SK-N-SH (cell line): Measurements from ENCODE around the gene CCDC30. TPM values are rescaled to one million over a fixed set of nuclear protein-coding genes. Genes with fewer than 3 reads are reported as not detected.

ENCODE experiments used
- CTCF ChIA-PET: fragments of 300-600, 350-600 bp; formaldehyde crosslinking; extraction: SDS; loops from one replicate; lab custom pipeline; 2021; lab: Yijun Ruan, JAX
- POLR2A ChIA-PET: fragments of 350-600 bp; sonication (Branson Sonifier 250); formaldehyde crosslinking; extraction: SDS; loops from one replicate; lab custom pipeline; 2020; ENCODE audit warnings: antibody characterized with exemption, inconsistent platforms; lab: Yijun Ruan, JAX
- DNase-seq: peaks from one replicate; pipeline ENCODE4 v3.0.0; 2012
- H2AFZ ChIP-seq: fragments of 200-600 bp; sonication (generic); 2 replicates; pipeline ENCODE4 v1.8.1; 2016; ENCODE audit warnings: antibody characterized with exemption, mild to moderate bottlenecking, low read depth
- H3F3A ChIP-seq: fragments of 200-600 bp; sonication (generic); replicated peaks from 2 replicates; pipeline ENCODE3; 2016; ENCODE audit warnings: antibody characterized with exemption, mild to moderate bottlenecking; ENCODE audit not compliant: insufficient read depth
- H3K27ac ChIP-seq, 2 experiments: fragments of 200-500 bp in 1 of 2; fragments of 200-600 bp in 1 of 2; sonication (Bioruptor generic) in 1 of 2; sonication (generic), shearing (Covaris generic) in 1 of 2; 2 replicates each; pipeline versions ENCODE4 v1.5.1 to v1.6.1; 2014 to 2016; ENCODE audit warnings: low read depth in 2 of 2, inconsistent platforms in 1 of 2, low read length in 1 of 2, mild to moderate bottlenecking in 1 of 2, mixed read lengths in 1 of 2
- H3K27me3 ChIP-seq: fragments of 200-600 bp; sonication (generic), shearing (Covaris generic); 2 replicates; pipeline ENCODE4 v1.6.1; 2016; ENCODE audit warnings: mixed run types; ENCODE audit not compliant: insufficient read depth
- H3K36me3 ChIP-seq, 2 experiments: fragments of 200-500 bp in 1 of 2; fragments of 200-600 bp in 1 of 2; sonication (Bioruptor generic) in 1 of 2; sonication (generic) in 1 of 2; replicated peaks in 1 of 2; 2 replicates each; pipeline versions ENCODE3 to v1.5.1; 2014 to 2016; ENCODE audit warnings: low read length in 1 of 2, mild to moderate bottlenecking in 1 of 2; ENCODE audit not compliant: insufficient read depth in 2 of 2, control insufficient read depth in 1 of 2
- H3K4me1 ChIP-seq, 2 experiments: fragments of 200-500 bp in 1 of 2; fragments of 200-600 bp in 1 of 2; sonication (Bioruptor generic) in 1 of 2; sonication (generic), shearing (Covaris generic) in 1 of 2; 2 replicates each; pipeline versions ENCODE4 v1.5.1 to v1.6.1; 2014 to 2016; ENCODE audit warnings: low read depth in 1 of 2, low read length in 1 of 2, mixed run types in 1 of 2; ENCODE audit not compliant: insufficient read depth in 2 of 2, control insufficient read depth in 1 of 2
- H3K4me2 ChIP-seq: fragments of 200-600 bp; sonication (generic), shearing (Covaris generic); 2 replicates; pipeline ENCODE4 v1.6.1; 2017; ENCODE audit warnings: mixed run types
- H3K4me3 ChIP-seq, 2 experiments: fragments of 200-500 bp in 1 of 2; fragments of 200-600 bp in 1 of 2; sonication (Bioruptor generic) in 1 of 2; sonication (generic), shearing (Covaris generic) in 1 of 2; 2 replicates each; pipeline versions ENCODE4 v1.5.1 to v1.8.1; 2014 to 2016; ENCODE audit warnings: low read depth in 2 of 2, inconsistent platforms in 1 of 2, low read length in 1 of 2, mild to moderate bottlenecking in 1 of 2, mixed read lengths in 1 of 2, moderate library complexity in 1 of 2
- H3K79me2 ChIP-seq: fragments of 200-600 bp; sonication (generic); 2 replicates; pipeline ENCODE4 v1.8.1; 2017; ENCODE audit warnings: mild to moderate bottlenecking; ENCODE audit not compliant: insufficient read depth
- H3K9ac ChIP-seq: fragments of 200-600 bp; sonication (generic); 2 replicates; pipeline ENCODE4 v1.6.1; 2017; ENCODE audit warnings: mixed run types
- H3K9me2 ChIP-seq: fragments of 200-600 bp; sonication (generic); 2 replicates; pipeline ENCODE4 v1.6.1; 2017; ENCODE audit warnings: mixed run types
- H3K9me3 ChIP-seq: fragments of 200-600 bp; sonication (generic); 2 replicates; pipeline ENCODE4 v1.6.1; 2017; ENCODE audit warnings: mixed run types, mild to moderate bottlenecking, moderate library complexity
- H4K20me1 ChIP-seq: fragments of 200-600 bp; sonication (generic); 2 replicates; pipeline ENCODE4 v1.6.1; 2017; ENCODE audit warnings: mild to moderate bottlenecking, mixed run types; ENCODE audit not compliant: insufficient read depth
- CTCF ChIP-seq: fragments of 200-600 bp; sonication (generic); IDR thresholded peaks from 2 replicates; pipeline ENCODE4 v1.6.1; 2017; ENCODE audit warnings: antibody characterized with exemption, mild to moderate bottlenecking, moderate library complexity
- ELF1 ChIP-seq: IDR thresholded peaks from 2 replicates; pipeline ENCODE4 v1.4.0; 2012
- EP300 ChIP-seq, 2 experiments: IDR thresholded peaks; 2 replicates each; pipeline versions ENCODE4 v1.4.0 to v1.6.1; 2012; ENCODE audit warnings: borderline replicate concordance in 1 of 2, low read depth in 1 of 2, low read length in 1 of 2
- FOSL2 ChIP-seq: IDR thresholded peaks from 2 replicates; pipeline ENCODE4 v1.4.0; 2012; ENCODE audit warnings: low read depth, mild to moderate bottlenecking, moderate library complexity, borderline replicate concordance
- FOXJ3 ChIP-seq: sonication (generic); formaldehyde crosslinking; IDR thresholded peaks from 2 replicates; pipeline ENCODE4 v1.5.1; 2020; ENCODE audit warnings: mild to moderate bottlenecking, missing genetic modification reagents
- FOXM1 ChIP-seq: IDR thresholded peaks from 2 replicates; pipeline ENCODE4 v1.4.0; 2012; ENCODE audit warnings: low read depth, mild to moderate bottlenecking
- GABPA ChIP-seq: IDR thresholded peaks from 2 replicates; pipeline ENCODE4 v1.4.0; 2012; ENCODE audit warnings: low read depth, mild to moderate bottlenecking
- GATA2 ChIP-seq: sonication (generic); formaldehyde crosslinking; IDR thresholded peaks from 2 replicates; pipeline ENCODE4 v1.5.0; 2020; ENCODE audit warnings: mild to moderate bottlenecking, missing genetic modification reagents
- IRF3 ChIP-seq: fragments of 150-350 bp; IDR thresholded peaks from 2 replicates; pipeline ENCODE4 v1.6.1; 2016; ENCODE audit warnings: mild to moderate bottlenecking, low read depth, low read length
- MXI1 ChIP-seq: IDR thresholded peaks from 2 replicates; pipeline ENCODE4 v1.6.1; 2012; ENCODE audit warnings: mild to moderate bottlenecking, low read depth, low read length, improper control_type of control experiment
- POLR2AphosphoS5 ChIP-seq: IDR thresholded peaks from 2 replicates; pipeline ENCODE4 v1.6.1; 2012; ENCODE audit warnings: low read depth, low read length
- RAD21 ChIP-seq: IDR thresholded peaks from 2 replicates; pipeline ENCODE4 v1.6.1; 2012; ENCODE audit warnings: mild to moderate bottlenecking, low read length
- RCOR1 ChIP-seq: fragments of 150-350 bp; IDR thresholded peaks from 2 replicates; pipeline ENCODE4 v1.6.1; 2017; ENCODE audit warnings: antibody characterized with exemption, low read length
- RFX5 ChIP-seq: IDR thresholded peaks from 2 replicates; pipeline ENCODE4 v1.6.1; 2012; ENCODE audit warnings: mild to moderate bottlenecking, improper control_type of control experiment, low read length
- SMC3 ChIP-seq: IDR thresholded peaks from 2 replicates; pipeline ENCODE4 v1.6.1; 2012; ENCODE audit warnings: low read depth, low read length, improper control_type of control experiment
- USF1 ChIP-seq: IDR thresholded peaks from 2 replicates; pipeline ENCODE4 v1.4.0; 2012; ENCODE audit warnings: low read depth, borderline replicate concordance
- ZBTB33 ChIP-seq: IDR thresholded peaks from 2 replicates; pipeline ENCODE4 v1.4.0; 2012; ENCODE audit warnings: low read depth, borderline replicate concordance
- WGBS: methylation state at CpG from one replicate; pipeline ENCODE4 v1.1.6; 2017; ENCODE audit warnings: low lambda C conversion rate; 5-methylcytosine and 5-hydroxymethylcytosine counted together
- polyA plus RNA-seq, 3 experiments: library from polyadenylated mRNA; depleted of rRNA; stranded (reverse); fragments of >200 nt; gene quantifications; 2 replicates each; pipeline ENCODE4 v1.2.3, GENCODE V29; 2012
- TF ChIP-seq, protein P1 (sequence below): fragments of 150-350 bp; IDR thresholded peaks from 2 replicates; pipeline ENCODE4 v1.6.1; 2017; ENCODE audit warnings: antibody characterized with exemption, low read length, low read depth, borderline replicate concordance
- TF ChIP-seq, protein P2 (sequence below): IDR thresholded peaks from 2 replicates; pipeline ENCODE4 v1.4.0; 2012; ENCODE audit warnings: low read depth

Gene CCDC30
- polyA plus RNA-seq, 1 of the 3 experiments (the other 2 are of a cell fraction), result 0.94 TPM

- TF ChIP-seq, protein P1, sequence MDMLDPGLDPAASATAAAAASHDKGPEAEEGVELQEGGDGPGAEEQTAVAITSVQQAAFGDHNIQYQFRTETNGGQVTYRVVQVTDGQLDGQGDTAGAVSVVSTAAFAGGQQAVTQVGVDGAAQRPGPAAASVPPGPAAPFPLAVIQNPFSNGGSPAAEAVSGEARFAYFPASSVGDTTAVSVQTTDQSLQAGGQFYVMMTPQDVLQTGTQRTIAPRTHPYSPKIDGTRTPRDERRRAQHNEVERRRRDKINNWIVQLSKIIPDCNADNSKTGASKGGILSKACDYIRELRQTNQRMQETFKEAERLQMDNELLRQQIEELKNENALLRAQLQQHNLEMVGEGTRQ, result no peak
- TF ChIP-seq GATA2, result no peak
- TF ChIP-seq, protein P2, sequence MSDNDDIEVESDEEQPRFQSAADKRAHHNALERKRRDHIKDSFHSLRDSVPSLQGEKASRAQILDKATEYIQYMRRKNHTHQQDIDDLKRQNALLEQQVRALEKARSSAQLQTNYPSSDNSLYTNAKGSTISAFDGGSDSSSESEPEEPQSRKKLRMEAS, result no peak
- TF ChIP-seq MXI1, result no peak
- TF ChIP-seq USF1, result no peak
- no peak for TF ChIP-seq CTCF
- no peak for TF ChIP-seq GABPA
- TF ChIP-seq FOXM1, result no peak
- TF ChIP-seq, all 33 proteins: peak for 0
These were observed 183.0 kb downstream of the CCDC30 start (continued) for GRCh38 chr1:42646056-42646455.

DNA sequence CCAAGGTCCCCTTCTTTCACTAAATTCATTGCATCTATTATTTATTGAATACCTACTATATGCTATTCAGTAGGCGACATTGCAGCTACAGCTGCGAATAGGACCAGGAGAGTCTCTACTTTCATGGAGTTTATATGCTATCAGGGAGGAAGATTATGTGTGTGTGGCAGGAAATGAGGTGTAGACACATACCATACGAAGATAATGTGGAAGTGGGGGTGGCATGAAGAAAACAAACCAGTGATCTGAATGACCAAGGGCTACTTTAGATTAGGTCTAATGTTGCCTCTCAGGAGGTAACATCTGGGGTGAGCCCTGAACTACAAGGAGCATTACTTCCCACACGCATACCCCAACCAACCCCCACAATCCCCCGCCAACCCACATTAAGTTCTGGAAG, 194.1 kb downstream of the CCDC30 start:
- peaks cover 38% of the 10 kb centered on the region for H3K79me2 ChIP-seq
- no peaks in the 10 kb centered on the region for H3K9me3 ChIP-seq
- peak overlapping the region; percentile 94 for H2AFZ ChIP-seq
- H3K4me2 ChIP-seq, result peak overlapping the region; percentile 97; the same call in 1 of the 2 replicates
- H3K4me1 ChIP-seq, result peaks cover 0 to 12% of the 10 kb centered on the region in 2 experiments; a peak in 2 of 4 replicates
- no peaks in the 10 kb centered on the region for H3F3A ChIP-seq
- peak overlapping the region in 1 of 2 experiments; percentile 74; a peak in 2 of 4 replicates for H3K27ac ChIP-seq
- H3K4me3 ChIP-seq, result no peak overlapping the region
- peak; percentile 10 for DNase-seq
- ChIA-PET POLR2A (interaction anchor here (2.0 kb wide), 1 partner anchor 25 kb away, joined by 14 read pairs; the partner anchor contains the start of gene YBX1), CTCF (interaction anchor here (1.3 to 1.4 kb wide), 2 partner anchors 14 to 484 kb away, joined by 4 to 5 read pairs; no protein-coding TSS in a partner anchor)
- 91% methylated on average over 5 of the region's 5 CpGs for WGBS
- H3K9ac ChIP-seq, result no peak overlapping the region
- H3K36me3 ChIP-seq, result peaks cover 21% of the 10 kb centered on the region in 2 experiments
- H4K20me1 ChIP-seq, result no peaks in the 10 kb centered on the region
- TF ChIP-seq RCOR1 (no peak), RFX5 (no peak), IRF3 (no peak), EP300 (IDR thresholded peaks at IDR 0.05; ENCODE audit: borderline replicate concordance in 1 of 2, low read depth in 1 of 2, low read length in 1 of 2) (no peak), ZBTB33 (no peak), FOXM1 (no peak), FOSL2 (no peak), GATA2 (no peak), POLR2AphosphoS5 (no peak), FOXJ3 (CRISPR knock-in tag) (no peak), ELF1 (no peak), RAD21 (no peak), SMC3 (no peak)
- no peaks in the 10 kb centered on the region for H3K27me3 ChIP-seq
- no peaks in the 10 kb centered on the region for H3K9me2 ChIP-seq
